ENCODE measurements around the gene GDF15.
A peak's percentile ranks its signal among the peaks of the same experiment; 100 is the strongest.
"Not testable (repeated sequence)": the region's sequence is repeated elsewhere in the genome, so short reads cannot be mapped to it uniquely, and the experiment has no call there.

The GDF15 gene

DNA sequence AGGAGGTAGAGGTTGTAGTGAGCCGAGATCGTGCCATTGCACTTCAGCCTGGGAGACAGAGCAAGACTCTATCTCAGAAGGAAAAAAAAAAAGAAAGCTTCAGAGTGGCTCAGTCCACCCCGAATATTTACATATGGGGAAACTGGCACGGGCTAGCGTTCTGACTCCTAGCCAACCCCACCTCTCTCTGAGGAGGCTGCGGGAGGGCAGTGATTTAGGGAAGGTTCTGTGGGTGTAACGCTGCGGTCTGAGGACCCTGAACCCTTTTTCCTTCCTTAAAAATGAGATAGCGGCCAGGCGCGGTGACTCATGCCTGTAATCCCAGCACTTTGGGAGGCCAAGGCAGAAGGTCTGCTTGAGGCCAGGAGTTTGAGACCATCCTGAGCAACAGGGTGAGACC, 6.5 kb downstream of the GDF15 start:
- DNase-seq (ENCODE audit: low read depth), result no peak

DNA sequence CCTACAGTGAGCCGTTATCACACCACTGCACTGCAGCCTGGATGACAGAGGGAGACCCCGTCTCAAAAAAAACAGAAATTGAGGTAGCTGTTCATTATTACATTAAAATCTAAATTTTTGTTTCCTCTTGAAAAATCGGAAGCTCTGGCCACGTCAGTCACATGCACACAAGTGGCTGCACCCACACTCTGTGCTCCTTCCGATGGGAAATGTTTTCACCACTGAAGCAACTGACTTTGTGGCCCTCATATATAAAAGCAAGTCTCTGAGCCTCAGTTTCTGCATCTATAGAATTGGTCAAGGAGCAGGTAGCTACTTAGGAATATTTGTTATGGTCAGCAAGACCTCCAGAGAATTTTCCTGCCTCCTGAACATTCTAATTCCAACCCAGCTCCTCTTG, 7.0 kb downstream of the GDF15 start:
- DNase-seq (ENCODE audit: low read depth), result no peak

DNA sequence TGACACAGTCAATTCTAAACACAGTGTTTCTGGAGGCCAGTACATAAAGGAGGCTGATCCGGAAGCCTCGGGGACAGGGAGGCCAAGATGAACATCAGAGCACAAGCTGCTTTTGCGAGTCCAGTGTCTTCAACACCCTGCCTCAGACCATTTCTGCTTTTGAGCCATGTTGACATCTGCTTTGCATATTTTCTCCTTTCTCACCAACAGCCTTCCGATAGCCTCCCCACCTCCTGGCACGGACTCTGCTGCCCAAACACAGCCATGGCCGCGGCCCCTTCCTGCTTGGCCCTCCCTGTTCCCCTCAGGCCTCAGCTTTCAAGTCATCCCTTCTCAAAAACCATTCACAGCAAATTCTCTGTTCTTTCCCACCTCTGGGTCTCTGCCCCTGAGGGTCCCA, 7.9 kb downstream of the GDF15 start:
- no peak for DNase-seq (ENCODE audit: low read depth)

DNA sequence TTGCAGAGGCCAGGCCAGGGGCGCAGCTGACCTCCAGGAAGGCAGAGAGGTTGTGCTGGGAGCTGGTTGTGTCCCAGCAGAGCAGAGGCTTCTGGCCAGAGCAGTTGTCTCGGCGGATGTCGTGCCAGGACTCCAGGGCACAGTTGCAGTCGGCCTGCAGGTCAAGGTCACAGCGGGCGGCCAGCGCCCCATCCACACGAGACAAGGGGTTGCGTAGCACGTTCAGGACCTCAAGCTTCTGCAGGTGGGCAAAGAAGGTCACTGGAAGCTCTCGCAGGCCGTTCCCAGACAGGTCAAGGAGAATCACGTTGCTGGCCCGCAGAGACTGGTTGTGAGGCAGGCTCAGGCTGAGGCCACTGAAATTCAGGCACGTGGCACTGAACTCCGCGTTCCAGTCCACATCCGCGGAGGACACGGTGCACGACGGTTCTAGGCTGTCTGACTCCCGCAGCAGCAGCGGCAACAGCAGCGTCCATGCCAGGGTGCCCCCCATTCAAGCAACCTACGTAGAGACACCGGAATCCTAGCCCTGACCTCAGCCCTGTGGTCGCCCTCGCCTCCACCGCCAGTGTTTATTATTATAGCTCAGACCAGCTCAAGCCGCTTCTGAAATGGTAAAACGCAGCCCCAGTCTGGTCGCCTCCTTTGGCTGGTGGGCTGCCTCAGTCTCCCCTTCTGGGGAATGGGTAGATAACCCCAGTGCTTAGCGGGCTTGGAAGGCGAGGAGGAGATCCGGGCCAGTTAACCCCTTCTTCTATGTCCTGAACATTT, 10.7 kb downstream of the GDF15 start:
- DNase-seq (ENCODE audit: low read depth), result no peak

DNA sequence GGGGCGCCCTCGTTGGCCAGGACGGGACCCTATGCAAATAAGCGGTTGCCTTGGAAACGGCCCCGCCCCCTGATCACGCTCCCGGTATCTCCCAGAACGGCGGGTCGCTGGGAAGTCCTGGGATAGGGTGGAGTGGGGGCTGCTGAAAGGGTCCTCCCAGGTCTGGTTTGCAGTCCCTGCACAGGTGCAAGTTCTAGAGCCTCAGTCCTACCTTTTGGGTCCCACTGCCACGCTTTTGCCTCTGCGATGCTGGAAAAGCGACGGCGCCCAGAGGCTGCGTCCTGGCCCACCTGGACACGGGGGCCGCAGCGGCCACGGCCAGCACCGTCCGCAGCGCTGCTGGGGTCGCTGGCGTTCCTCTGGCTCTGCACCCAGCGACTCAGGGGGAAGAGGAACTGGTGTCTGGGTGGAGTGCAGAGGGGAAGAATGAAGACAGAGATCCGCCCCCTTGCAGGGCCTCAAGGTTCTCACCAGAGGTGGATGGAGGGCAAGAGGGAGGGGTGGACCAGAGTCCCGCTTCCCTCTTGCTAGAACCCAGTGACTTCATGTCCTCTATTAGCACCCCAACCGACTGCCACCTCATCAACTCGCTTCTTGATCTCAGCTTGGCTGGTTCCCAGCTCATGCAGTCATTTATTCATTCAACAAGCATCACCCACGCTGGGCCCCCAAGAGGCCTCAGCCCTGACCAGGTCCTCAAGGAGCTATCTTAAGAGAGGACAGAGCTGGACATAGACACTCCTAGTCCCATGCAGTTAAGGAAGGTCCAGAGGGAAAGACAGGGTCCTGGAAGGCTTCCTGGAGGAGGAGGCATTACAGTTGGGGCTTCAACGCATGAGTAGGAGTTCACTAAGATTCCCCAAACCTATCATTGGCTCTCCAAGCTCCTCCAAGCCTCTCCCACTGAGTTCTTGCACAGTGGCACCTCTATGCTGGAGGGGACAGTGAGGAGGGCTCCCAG, 11.6 kb downstream of the GDF15 start, which contains the start of gene LRRC25:
LRRC25 (minus strand) TSS at position 381 of the 961 bp plus-strand sequence. CDS start 659 bp downstream, outside the sequence.
- DNase-seq (ENCODE audit: low read depth), result no peak

DNA sequence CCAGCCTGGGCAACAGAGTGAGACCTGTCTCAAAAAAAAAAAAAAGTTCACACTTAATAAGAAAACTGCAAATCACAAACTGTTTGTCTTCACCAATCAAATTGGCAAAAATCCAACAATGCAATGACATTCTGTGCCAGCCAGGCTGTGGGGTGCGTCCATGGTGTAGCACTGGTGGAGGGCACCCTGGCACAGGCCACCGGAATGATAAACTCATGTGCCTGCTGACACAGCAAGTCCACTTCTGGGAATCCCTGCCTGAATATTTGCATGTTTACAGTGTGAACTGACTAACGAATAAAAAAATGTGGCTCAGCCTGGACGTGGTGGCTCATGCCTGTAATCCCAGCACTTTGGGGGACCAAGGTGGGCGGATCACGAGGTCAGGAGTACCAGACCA, 13.1 kb downstream of the GDF15 start:
- DNase-seq (ENCODE audit: low read depth), result peak; percentile 76

DNA sequence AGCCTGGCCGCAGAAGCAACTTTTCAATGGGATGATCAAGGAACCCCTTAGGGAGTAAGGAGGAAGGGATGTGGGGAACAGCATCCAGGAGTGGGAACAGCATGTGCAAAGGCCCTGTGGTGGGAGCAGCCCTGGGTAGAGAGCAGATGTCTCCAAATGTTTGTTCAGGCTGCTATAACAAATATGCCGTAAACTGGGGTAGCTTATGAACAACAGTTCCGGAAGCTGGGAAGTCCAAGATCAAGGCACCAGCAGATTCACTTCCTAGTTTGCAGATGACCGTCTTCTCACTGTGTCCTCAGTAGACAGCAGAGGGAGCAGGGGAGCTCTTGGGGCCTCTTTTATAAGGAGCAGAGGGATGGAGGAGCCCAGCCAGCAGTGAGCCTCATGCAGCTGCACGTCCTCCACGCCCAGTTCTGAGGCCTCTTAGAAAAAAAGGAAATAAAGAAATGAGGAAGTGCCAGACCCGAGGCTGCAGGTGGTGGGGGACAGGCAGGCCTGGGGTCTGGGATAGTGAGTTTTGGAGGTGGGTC, 15.7 kb downstream of the GDF15 start:
- DNase-seq (ENCODE audit: low read depth), result peak; percentile 54

DNA sequence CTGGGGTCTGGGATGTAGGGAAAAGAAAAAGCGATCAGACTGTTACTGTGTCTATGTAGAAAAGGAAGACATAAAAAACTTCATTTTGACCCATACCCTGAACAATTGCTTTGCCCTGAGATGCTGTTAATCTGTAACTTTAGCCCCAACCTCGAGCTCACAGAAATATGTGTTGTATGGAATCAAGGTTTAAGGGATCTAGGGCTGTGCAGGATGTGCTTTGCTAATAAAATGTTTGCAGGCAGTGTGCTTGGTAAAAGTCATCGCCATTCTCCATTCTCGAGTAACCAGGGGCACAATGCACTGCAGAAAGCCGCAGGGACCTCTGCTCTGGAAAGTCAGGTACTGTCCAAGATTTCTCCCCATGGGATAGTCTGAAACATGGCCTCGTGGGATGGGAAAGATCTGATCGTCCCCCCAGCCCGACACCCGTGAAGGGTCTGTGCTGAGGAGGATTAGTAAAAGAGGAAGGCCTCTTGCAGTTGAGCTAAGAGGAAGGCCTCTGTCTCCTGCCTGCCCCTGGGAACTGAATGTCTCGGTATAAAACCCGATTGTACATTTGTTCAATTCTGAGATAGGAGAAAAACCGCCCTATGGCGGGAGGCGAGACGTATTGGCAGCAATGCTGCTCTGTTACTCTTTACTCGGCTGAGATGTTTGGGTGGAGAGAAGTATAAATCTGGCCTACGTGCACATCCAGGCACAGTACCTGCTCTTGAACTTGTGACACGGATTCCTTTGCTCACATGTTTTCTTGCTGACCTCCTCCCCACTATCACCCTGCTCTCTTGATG, 16.7 kb downstream of the GDF15 start:
- DNase-seq (ENCODE audit: low read depth), result not testable (repeated sequence)

DNA sequence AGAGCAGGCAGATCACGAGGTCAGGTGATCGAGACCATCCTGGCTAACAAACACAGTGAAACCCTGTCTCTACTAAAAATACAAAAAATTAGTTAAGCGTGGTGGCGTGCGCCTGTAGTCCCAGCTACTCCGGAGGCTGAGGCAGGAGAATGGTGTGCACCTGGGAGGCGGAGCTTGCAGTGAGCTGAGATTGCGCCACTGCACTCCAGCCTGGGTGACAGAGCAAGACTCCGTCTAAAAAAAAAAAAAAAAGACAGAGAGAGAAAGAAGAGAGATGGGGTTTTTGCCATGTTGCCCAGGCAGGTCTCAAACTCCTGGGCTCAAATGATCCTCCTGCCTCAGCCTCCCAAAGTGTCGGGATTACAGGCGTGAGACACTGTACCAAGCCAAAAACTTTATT, 19.8 kb downstream of the GDF15 start:
- not testable (repeated sequence) for DNase-seq (ENCODE audit: low read depth)

DNA sequence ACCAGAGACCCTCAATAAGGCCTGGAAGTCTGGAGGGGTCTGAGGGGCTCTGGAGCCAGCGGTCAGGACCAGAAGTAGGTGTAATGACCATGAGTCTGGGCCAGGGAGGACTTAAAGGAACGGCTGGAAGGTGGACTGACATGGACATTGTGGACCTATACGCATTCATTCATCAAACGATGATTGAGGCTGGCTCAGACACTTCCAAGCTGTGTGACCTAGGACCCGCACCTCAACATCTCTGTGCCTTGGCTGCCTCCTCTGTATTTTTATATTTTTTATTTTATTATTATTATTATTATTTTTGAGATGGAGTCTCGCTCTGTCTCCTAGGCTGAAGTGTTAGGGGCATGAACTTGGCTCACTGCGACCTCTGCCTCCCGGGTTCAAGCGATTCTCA, 20.8 kb downstream of the GDF15 start:
- no peak for DNase-seq (ENCODE audit: low read depth)

DNA sequence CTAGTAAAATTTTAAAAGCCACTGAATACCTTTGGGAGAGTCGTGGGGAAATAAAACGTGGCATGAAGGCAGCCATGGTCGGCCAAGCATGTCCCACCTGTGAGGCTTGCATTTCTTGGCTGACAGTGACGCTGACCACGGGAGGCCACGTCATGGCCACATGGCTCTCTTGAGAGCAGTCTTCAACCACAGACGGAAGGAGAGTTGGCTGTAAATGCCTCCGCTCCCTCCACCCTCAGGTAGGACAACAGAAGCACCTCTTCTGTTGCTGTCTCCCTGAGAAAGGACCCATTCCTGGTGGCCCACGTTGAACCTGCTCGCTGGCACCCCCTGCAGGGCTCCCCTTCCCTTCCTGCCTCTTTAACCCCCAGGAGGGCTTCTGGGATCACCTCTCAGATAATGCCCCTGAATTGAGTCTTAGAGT, 22.1 kb downstream of the GDF15 start:
- no peak for DNase-seq (ENCODE audit: low read depth)

DNA sequence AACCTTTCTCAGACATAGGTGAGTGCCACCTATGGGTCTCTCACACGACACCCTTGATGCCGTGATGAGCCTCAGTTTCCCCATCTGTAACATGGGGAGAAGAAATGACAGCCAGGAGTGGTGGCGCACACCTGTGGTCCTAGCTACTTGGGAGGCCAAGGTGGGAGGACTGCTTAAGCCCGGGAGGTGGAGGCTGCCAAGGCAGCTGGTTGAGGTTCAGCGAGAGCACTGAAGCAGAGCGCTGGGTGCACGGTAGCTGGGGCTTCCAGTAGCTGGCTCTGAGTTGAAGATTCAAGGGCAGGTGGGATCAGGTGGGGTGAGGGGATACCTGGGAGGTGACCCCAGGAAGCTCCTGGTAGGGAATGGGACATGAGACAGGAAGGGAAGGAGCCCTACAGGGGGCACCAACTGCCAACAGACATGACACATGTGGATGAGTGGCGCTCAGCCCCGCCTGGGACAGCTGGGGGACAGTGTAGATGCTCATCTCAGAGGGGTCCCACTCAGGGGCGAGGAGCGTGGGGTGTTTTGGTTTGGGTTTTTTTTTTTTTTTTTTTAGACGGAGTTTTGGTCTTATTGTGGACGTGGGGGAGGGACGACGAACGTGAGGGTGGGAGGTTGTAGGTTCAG, 26.8 kb downstream of the GDF15 start:
- DNase-seq (ENCODE audit: low read depth), result no peak

DNA sequence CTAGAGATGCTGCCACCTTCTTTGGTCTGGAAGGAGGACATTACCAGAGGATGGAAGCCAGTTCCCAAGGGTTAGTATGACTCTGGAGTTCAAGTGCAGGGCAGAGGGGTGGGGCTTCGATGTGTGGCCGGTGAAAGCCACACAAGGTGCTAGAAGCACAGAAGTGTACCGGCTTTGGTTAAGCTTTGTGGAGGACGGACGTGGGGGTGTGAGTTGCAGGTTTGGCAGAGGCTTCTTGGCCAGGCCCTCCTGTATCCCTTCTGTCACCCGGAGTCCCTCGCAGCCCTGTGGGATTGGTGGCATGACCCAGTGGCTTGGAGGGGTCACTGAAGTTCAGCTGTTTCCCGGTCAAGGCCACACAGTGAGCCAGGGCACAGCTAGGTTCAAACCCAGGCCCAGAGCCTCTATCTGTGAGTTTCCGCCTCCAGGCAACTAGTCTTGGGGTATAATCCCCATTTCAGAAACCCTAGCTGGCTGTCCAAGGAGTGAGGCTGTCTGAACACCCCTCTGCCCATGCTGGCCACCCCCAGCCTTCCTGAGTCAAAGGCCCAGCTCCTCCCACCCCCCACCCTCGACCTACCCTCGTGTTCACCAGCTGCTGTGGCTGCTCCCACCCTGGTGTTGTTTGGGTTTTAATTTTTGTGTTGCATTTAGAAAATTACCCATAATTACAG, 28.7 kb downstream of the GDF15 start:
- no peak for DNase-seq (ENCODE audit: low read depth)

DNA sequence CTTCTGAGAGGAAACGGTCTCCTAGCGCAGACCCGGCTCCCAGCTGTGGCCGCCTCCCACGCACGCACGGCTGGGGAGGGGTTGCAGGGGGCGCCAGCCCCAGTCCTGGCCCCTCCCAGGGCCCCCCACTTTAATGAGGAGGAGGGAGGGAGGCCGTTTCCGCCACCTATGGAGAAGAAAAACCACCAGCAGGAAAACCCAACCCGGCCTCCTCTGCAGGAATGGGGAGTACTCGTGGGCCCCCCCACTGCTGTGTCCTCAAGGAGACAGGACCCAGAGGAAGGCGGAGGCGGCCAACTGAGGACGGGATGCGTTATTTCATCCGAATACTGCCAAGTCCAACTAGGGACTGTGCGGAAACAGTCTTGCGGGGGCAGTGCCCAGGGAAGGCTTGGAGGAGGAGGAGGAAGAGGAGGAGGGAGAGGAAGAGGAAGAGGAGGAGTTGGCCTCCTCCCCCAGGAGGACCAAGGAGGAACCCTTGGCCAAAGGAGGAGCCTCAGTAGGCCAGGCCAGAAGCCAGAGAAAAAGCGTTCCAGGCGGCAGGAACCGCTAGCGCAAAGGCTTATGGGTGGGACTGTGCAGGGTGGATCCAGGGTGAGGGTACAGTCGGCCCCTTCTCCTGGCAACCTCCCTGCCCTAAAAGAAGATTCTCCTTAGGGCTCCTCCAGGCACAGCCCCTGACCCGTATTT, 29.4 kb downstream of the GDF15 start:
- DNase-seq (ENCODE audit: low read depth), result peak; percentile 87

DNA sequence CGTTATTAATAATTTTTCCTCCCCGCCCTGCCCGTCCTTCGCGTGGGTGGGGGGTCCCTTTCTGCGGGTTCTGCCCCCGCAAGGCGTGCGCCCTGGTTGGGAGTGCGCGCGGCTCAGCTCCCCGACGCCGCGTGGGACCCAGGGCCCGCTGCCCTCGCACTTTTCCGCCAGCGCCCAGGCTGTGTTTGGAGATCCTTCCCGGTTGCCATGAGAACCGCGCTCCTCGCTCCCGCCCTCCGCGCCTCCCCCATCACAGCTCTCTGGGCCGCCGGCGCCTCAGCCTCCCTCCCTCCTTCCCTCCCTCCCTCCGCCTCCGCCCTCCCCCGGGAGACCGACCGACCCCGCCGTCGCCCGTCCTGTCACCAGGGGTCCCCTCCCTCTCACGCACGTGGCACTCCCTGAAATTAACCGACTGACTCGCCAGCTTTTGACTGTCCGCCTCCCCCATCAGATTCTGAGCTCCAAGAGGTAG, 30.9 kb downstream of the GDF15 start:
- DNase-seq (ENCODE audit: low read depth), result peak; percentile 90

DNA sequence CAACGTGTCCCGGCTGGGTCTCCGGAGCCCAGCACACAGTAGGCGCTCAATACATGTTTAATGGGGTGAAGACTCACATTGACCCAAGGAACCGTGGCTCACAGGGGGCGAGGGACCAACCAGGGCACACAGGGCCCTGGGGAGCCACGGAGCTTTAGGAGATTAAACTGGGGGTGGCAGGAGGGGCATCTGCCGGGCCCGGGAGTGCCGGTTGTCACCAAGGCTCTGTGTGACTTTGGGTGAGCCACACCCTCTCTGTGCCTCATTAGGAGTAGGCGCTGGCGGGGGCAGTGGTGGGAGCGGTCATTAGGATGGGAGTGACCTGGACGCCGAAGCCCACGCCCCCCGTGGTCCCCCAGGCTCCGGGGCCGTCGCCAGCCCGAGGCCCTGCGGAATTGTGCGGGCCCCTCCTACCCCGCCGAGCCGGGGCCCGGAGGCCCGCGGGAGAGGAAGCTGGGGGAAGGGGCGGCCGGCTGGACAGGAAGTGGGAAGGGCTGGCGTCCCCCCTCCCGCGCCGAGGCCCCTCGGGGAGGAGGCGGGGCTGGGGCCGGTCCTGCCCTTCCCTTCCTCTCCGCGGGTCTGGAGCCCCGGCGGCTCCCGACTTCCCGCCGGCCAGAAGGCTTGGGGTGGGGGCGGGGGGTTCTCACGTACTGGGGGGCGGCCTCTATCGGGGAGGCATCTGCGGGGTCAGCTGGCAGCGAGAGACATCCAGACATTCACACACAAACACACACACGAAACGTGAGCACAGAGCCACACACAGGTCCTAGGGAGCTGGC, 31.5 kb downstream of the GDF15 start:
- peak; percentile 80 for DNase-seq (ENCODE audit: low read depth)

DNA sequence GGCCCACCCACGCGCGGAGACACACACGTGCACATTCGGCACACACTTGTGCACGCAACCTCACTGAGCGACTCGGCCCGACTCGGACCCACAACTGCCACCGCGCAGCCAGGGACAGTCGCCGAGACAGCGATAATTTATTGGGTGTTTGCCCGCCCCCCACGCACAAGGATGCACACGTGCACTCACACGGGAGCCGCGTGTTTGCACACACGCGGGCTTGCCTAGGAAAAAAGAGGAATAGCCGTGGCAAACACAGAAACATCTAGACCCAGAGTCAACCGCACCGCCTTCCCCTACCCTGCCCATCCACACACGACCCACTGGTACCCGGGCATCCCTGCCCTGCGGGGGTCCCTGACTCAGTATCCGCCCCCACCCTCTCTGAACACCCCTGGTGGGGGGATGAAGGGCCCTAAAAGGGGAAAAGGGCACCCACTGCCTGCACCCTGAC, 32.1 kb downstream of the GDF15 start:
- no peak for DNase-seq (ENCODE audit: low read depth)

DNA sequence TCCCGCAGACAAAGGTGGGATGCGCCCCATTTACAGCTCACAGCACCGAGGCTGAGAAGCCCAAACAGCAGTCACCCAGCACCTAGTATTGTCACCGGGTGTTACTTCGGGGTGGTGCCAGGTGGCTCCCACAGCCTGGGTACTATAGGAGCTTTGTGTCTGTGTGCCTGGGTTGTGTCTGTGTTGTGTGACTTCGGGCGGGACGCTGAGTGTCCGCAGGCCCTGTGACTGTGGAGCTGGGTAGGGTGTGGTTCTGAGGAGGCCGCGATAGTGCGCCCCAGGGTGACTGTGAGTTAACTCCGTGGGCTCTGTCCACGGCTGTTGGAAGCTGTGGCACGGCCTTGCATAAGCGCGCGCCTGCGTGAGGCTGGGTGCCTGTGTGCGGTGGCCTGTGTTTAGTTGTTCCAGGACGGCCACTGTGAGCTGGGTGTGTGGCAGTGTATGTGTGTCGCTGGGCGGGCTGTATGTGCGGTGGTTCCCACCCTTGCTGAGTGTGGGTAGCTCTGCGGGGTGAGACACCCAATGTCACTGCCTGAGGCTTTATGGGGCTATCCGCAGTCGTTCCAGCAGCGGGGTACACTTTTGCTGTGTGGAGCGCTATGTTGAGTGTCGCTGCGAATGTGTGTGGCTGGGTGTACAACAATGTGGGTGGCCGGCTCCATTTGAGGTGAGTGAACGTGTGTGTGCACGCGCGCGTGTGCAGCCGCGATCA, 32.7 kb downstream of the GDF15 start:
- peak; percentile 45 for DNase-seq (ENCODE audit: low read depth)

All from fibroblast of gingiva (primary cell).